Activated CD8-positive, alpha-beta memory T cell treated with anti-CD3 and anti-CD28 coated beads, Interleukin-2, amount 50 U/mL, for 48 hours (primary cell): ENCODE data around the gene USP38.
"Not testable (repeated sequence)": the region's sequence is repeated elsewhere in the genome, so short reads cannot be mapped to it uniquely, and the experiment has no call there.

Experiments used
- DNase-seq: peaks from one replicate; pipeline ENCODE4 v3.0.0-alpha.2; 2020

The USP38 gene

GRCh38 chr4:143212566-143212965 lies 27.8 kb downstream of the USP38 start:
- DNase-seq = no peak

- DNase-seq = no peak
These were observed 31.2 kb downstream of the USP38 start for GRCh38 chr4:143215873-143216272.

- no peak for DNase-seq
These were observed 39.5 kb downstream of the USP38 start for GRCh38 chr4:143224255-143224654.

- no peak for DNase-seq
These were observed 40.5 kb downstream of the USP38 start for GRCh38 chr4:143225167-143225566.

- no peak for DNase-seq
These were observed 46.0 kb downstream of the USP38 start for GRCh38 chr4:143230683-143231082.

- no peak for DNase-seq
These were observed 47.6 kb downstream of the USP38 start for GRCh38 chr4:143232277-143232676.

GRCh38 chr4:143234153-143234552 lies 49.4 kb downstream of the USP38 start:
- no peak for DNase-seq

- DNase-seq = not testable (repeated sequence)
These were observed 52.5 kb downstream of the USP38 start for GRCh38 chr4:143237195-143237594.

GRCh38 chr4:143240939-143241679 lies 56.4 kb downstream of the USP38 start:
- no peak for DNase-seq

GRCh38 chr4:143241892-143242291 lies 57.2 kb downstream of the USP38 start:
- no peak for DNase-seq

GRCh38 chr4:143243041-143243440 lies 58.3 kb downstream of the USP38 start:
- no peak for DNase-seq

- no peak for DNase-seq
These were observed 62.3 kb downstream of the USP38 start for GRCh38 chr4:143246977-143247376.

GRCh38 chr4:143247866-143248265 lies 63.1 kb downstream of the USP38 start:
- no peak for DNase-seq

- no peak for DNase-seq
These were observed 64.1 kb downstream of the USP38 start for GRCh38 chr4:143248827-143249226.

- DNase-seq = no peak
These were observed 65.9 kb downstream of the USP38 start for GRCh38 chr4:143250617-143251016.

- no peak for DNase-seq
These were observed 66.6 kb downstream of the USP38 start for GRCh38 chr4:143251348-143251747.

- no peak for DNase-seq
These were observed 67.1 kb downstream of the USP38 start for GRCh38 chr4:143251779-143252178.

GRCh38 chr4:143252478-143252877 lies 67.8 kb downstream of the USP38 start:
- no peak for DNase-seq

GRCh38 chr4:143253166-143253565 lies 68.4 kb downstream of the USP38 start:
- no peak for DNase-seq

GRCh38 chr4:143254491-143255226 lies 69.9 kb downstream of the USP38 start:
- DNase-seq = no peak

- DNase-seq = no peak
These were observed 71.7 kb downstream of the USP38 start for GRCh38 chr4:143256456-143256855.

GRCh38 chr4:143257356-143257755 lies 72.6 kb downstream of the USP38 start:
- DNase-seq = no peak

GRCh38 chr4:143260750-143261149 lies 76.0 kb downstream of the USP38 start:
- no peak for DNase-seq

GRCh38 chr4:143262838-143263237 lies 78.1 kb downstream of the USP38 start:
- DNase-seq = no peak

GRCh38 chr4:143267690-143268089 lies 83.0 kb downstream of the USP38 start:
- DNase-seq = not testable (repeated sequence)
